Measurements from ENCODE around the gene VSNL1. TPM values are rescaled to one million over a fixed set of nuclear protein-coding genes. Genes with fewer than 3 reads are reported as not detected.
A peak's percentile ranks its signal among the peaks of the same experiment; 100 is the strongest.

The VSNL1 gene
- total RNA-seq, 1 experiment from 2014 or later: 0.66 TPM

- Histone ChIP-seq H3K9me3 (no peaks in the 10 kb centered on the region), H3K4me3 (no peak overlapping the region), H3K36me3 (no peaks in the 10 kb centered on the region), H3K27me3 (no peaks in the 10 kb centered on the region)
- DNase-seq: peak; percentile 63
Observed at GRCh38 chr2:17615728-17616351, 75.3 kb downstream of the VSNL1 start.

- DNase-seq: no peak
- Histone ChIP-seq H3K27me3 (no peaks in the 10 kb centered on the region), H3K36me3 (no peaks in the 10 kb centered on the region), H3K4me3 (no peak overlapping the region), H3K9me3 (no peaks in the 10 kb centered on the region)
Observed at GRCh38 chr2:17616405-17616804, 75.9 kb downstream of the VSNL1 start.

- H3K36me3 ChIP-seq: no peaks in the 10 kb centered on the region
- DNase-seq: no peak
- no peaks in the 10 kb centered on the region for H3K27me3 ChIP-seq
- no peaks in the 10 kb centered on the region for H3K9me3 ChIP-seq
- H3K4me3 ChIP-seq: no peak overlapping the region
Observed at GRCh38 chr2:17617516-17617915, 77.0 kb downstream of the VSNL1 start.

GRCh38 chr2:17617955-17618354, 77.5 kb downstream of the VSNL1 start:
- DNase-seq: no peak
- Histone ChIP-seq H3K36me3 (no peaks in the 10 kb centered on the region), H3K9me3 (no peaks in the 10 kb centered on the region), H3K27me3 (no peaks in the 10 kb centered on the region), H3K4me3 (no peak overlapping the region)

- Histone ChIP-seq H3K4me3 (no peak overlapping the region), H3K9me3 (no peaks in the 10 kb centered on the region), H3K36me3 (no peaks in the 10 kb centered on the region), H3K27me3 (no peaks in the 10 kb centered on the region)
- DNase-seq: peak; percentile 89
Observed at GRCh38 chr2:17620280-17620679, 79.8 kb downstream of the VSNL1 start.

GRCh38 chr2:17620841-17621240, 80.3 kb downstream of the VSNL1 start:
- Histone ChIP-seq H3K27me3 (no peaks in the 10 kb centered on the region), H3K4me3 (no peak overlapping the region), H3K36me3 (no peaks in the 10 kb centered on the region), H3K9me3 (no peaks in the 10 kb centered on the region)
- DNase-seq: no peak

- DNase-seq: peak; percentile 72
- H3K9me3 ChIP-seq: no peaks in the 10 kb centered on the region
- no peaks in the 10 kb centered on the region for H3K36me3 ChIP-seq
- H3K27me3 ChIP-seq: no peaks in the 10 kb centered on the region
- no peak overlapping the region for H3K4me3 ChIP-seq
Observed at GRCh38 chr2:17621781-17622180, 81.3 kb downstream of the VSNL1 start.

- no peak for DNase-seq
- Histone ChIP-seq H3K9me3 (no peaks in the 10 kb centered on the region), H3K27me3 (no peaks in the 10 kb centered on the region), H3K4me3 (no peak overlapping the region), H3K36me3 (no peaks in the 10 kb centered on the region)
Observed at GRCh38 chr2:17625446-17625845, 85.0 kb downstream of the VSNL1 start.

GRCh38 chr2:17626986-17627385, 86.5 kb downstream of the VSNL1 start:
- H3K27me3 ChIP-seq: no peaks in the 10 kb centered on the region
- no peaks in the 10 kb centered on the region for H3K9me3 ChIP-seq
- H3K36me3 ChIP-seq: no peaks in the 10 kb centered on the region
- no peak for DNase-seq
- no peak overlapping the region for H3K4me3 ChIP-seq

GRCh38 chr2:17627434-17627833, 86.9 kb downstream of the VSNL1 start:
- no peak overlapping the region for H3K4me3 ChIP-seq
- H3K27me3 ChIP-seq: no peaks in the 10 kb centered on the region
- H3K9me3 ChIP-seq: no peaks in the 10 kb centered on the region
- H3K36me3 ChIP-seq: no peaks in the 10 kb centered on the region
- peak; percentile 39 for DNase-seq

GRCh38 chr2:17628349-17629261, 88.1 kb downstream of the VSNL1 start:
- no peaks in the 10 kb centered on the region for H3K36me3 ChIP-seq
- H3K27me3 ChIP-seq: no peaks in the 10 kb centered on the region
- no peaks in the 10 kb centered on the region for H3K9me3 ChIP-seq
- no peak overlapping the region for H3K4me3 ChIP-seq
- no peak for DNase-seq

GRCh38 chr2:17630089-17630488, 89.6 kb downstream of the VSNL1 start:
- no peak for DNase-seq
- Histone ChIP-seq H3K9me3 (no peaks in the 10 kb centered on the region), H3K36me3 (no peaks in the 10 kb centered on the region), H3K27me3 (no peaks in the 10 kb centered on the region), H3K4me3 (no peak overlapping the region)

- H3K9me3 ChIP-seq: no peaks in the 10 kb centered on the region
- no peaks in the 10 kb centered on the region for H3K36me3 ChIP-seq
- no peak overlapping the region for H3K4me3 ChIP-seq
- H3K27me3 ChIP-seq: no peaks in the 10 kb centered on the region
- DNase-seq: no peak
Observed at GRCh38 chr2:17634997-17635396, 94.5 kb downstream of the VSNL1 start.

- Histone ChIP-seq H3K27me3 (no peaks in the 10 kb centered on the region), H3K4me3 (no peak overlapping the region), H3K9me3 (no peaks in the 10 kb centered on the region), H3K36me3 (no peaks in the 10 kb centered on the region)
- DNase-seq: no peak
Observed at GRCh38 chr2:17636257-17636656, 95.8 kb downstream of the VSNL1 start.

GRCh38 chr2:17637131-17637906, 96.8 kb downstream of the VSNL1 start:
- no peaks in the 10 kb centered on the region for H3K36me3 ChIP-seq
- DNase-seq: no peak
- H3K27me3 ChIP-seq: no peaks in the 10 kb centered on the region

GRCh38 chr2:17638196-17638743, 97.8 kb downstream of the VSNL1 start:
- DNase-seq: no peak
- no peak overlapping the region for H3K4me3 ChIP-seq
- no peaks in the 10 kb centered on the region for H3K9me3 ChIP-seq
- no peaks in the 10 kb centered on the region for H3K36me3 ChIP-seq
- no peaks in the 10 kb centered on the region for H3K27me3 ChIP-seq

More at GRCh38 chr2:17637131-17637906, 96.8 kb downstream of the VSNL1 start:
- H3K9me3 ChIP-seq: no peaks in the 10 kb centered on the region
- H3K4me3 ChIP-seq: no peak overlapping the region

GRCh38 chr2:17640406-17640805, 99.9 kb downstream of the VSNL1 start:
- no peak overlapping the region for H3K4me3 ChIP-seq
- H3K36me3 ChIP-seq: no peaks in the 10 kb centered on the region
- H3K27me3 ChIP-seq: no peaks in the 10 kb centered on the region
- DNase-seq: no peak
- H3K9me3 ChIP-seq: no peaks in the 10 kb centered on the region
